Ishikawa (cell line): ENCODE data around the gene GSTM4.

Experiments
- CEBPB ChIP-seq: IDR thresholded peaks from 2 replicates; pipeline ENCODE4 v1.6.1; 2012
- CREB1 ChIP-seq: IDR thresholded peaks from 2 replicates; pipeline ENCODE4 v1.6.1; 2012; ENCODE audit warnings: low read depth
- EGR1 ChIP-seq: IDR thresholded peaks from 2 replicates; pipeline ENCODE4 v1.6.1; 2012
- EP300 ChIP-seq: IDR thresholded peaks from 2 replicates; pipeline ENCODE4 v1.6.1; 2012; ENCODE audit warnings: borderline replicate concordance
- FOXM1 ChIP-seq: IDR thresholded peaks from 2 replicates; pipeline ENCODE4 v1.6.1; 2012; ENCODE audit warnings: low read depth, borderline replicate concordance
- NFIC ChIP-seq: IDR thresholded peaks from 2 replicates; pipeline ENCODE4 v1.6.1; 2012
- RAD21 ChIP-seq: IDR thresholded peaks from 2 replicates; pipeline ENCODE4 v1.6.1; 2012; ENCODE audit warnings: low read depth
- TAF1 ChIP-seq: IDR thresholded peaks from 2 replicates; pipeline ENCODE4 v1.6.1; 2012; ENCODE audit warnings: low read depth, mild to moderate bottlenecking
- TCF12 ChIP-seq: IDR thresholded peaks from 2 replicates; pipeline ENCODE4 v1.6.1; 2012; ENCODE audit warnings: low read depth
- TEAD4 ChIP-seq: IDR thresholded peaks from 2 replicates; pipeline ENCODE4 v1.6.1; 2012
- YY1 ChIP-seq: IDR thresholded peaks from 2 replicates; pipeline ENCODE4 v1.6.1; 2012; ENCODE audit warnings: low read depth
- ZBTB7A ChIP-seq: IDR thresholded peaks from 2 replicates; pipeline ENCODE4 v1.6.1; 2012; ENCODE audit warnings: low read depth
- TF ChIP-seq, protein P1 (sequence below): IDR thresholded peaks from 2 replicates; pipeline ENCODE4 v1.6.1; 2012
- TF ChIP-seq, protein P2 (sequence below): IDR thresholded peaks from 2 replicates; pipeline ENCODE4 v1.6.1; 2012; ENCODE audit warnings: low read depth, mild to moderate bottlenecking
- TF ChIP-seq, protein P3 (sequence below): IDR thresholded peaks from 2 replicates; pipeline ENCODE4 v1.6.1; 2012

The GSTM4 gene

DNA sequence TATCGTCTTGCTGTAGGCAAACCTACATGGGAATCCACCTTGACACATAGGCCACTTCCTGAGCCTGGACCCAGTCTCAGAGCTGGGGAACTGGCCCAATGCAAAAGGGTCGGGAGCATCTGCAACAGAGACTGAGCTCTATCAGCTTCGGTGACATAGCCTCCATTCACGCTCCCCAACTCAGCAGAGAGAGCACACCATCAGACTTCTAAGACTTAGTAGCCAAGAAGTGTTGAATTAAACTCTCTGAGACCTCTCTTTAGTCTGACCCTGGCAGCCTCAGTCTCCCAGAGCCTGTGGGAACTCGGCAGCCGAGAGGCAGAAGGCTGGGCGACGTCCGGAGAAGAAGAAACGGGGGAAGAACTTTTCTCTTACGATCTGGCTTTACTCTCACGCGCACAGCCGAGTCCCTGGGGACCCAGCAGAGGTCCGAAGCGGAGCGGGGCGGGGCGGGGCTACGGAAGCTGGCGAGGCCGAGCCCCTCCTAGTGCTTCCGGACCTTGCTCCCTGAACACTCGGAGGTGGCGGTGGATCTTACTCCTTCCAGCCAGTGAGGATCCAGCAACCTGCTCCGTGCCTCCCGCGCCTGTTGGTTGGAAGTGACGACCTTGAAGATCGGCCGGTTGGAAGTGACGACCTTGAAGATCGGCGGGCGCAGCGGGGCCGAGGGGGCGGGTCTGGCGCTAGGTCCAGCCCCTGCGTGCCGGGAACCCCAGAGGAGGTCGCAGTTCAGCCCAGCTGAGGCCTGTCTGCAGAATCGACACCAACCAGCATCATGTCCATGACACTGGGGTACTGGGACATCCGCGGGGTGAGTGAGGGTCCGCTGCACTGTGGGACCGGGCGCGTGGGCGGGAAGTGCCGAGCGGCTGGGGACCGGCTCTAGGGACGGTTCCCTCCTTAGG is at the start of gene GSTM4:
Gene GSTM4 (plus strand): TSS at position 485 of the 905 bp plus-strand sequence. CDS start 291 bp downstream, at position 776.
- TF ChIP-seq CREB1, result no peak
- TF ChIP-seq, protein P1, sequence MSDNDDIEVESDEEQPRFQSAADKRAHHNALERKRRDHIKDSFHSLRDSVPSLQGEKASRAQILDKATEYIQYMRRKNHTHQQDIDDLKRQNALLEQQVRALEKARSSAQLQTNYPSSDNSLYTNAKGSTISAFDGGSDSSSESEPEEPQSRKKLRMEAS, result no peak; the same call in 1 of the 2 replicates
- no peak for TF ChIP-seq TCF12
- TF ChIP-seq TEAD4, result no peak
- TF ChIP-seq EGR1, result no peak
- TF ChIP-seq TAF1, result no peak
- TF ChIP-seq, protein P2, sequence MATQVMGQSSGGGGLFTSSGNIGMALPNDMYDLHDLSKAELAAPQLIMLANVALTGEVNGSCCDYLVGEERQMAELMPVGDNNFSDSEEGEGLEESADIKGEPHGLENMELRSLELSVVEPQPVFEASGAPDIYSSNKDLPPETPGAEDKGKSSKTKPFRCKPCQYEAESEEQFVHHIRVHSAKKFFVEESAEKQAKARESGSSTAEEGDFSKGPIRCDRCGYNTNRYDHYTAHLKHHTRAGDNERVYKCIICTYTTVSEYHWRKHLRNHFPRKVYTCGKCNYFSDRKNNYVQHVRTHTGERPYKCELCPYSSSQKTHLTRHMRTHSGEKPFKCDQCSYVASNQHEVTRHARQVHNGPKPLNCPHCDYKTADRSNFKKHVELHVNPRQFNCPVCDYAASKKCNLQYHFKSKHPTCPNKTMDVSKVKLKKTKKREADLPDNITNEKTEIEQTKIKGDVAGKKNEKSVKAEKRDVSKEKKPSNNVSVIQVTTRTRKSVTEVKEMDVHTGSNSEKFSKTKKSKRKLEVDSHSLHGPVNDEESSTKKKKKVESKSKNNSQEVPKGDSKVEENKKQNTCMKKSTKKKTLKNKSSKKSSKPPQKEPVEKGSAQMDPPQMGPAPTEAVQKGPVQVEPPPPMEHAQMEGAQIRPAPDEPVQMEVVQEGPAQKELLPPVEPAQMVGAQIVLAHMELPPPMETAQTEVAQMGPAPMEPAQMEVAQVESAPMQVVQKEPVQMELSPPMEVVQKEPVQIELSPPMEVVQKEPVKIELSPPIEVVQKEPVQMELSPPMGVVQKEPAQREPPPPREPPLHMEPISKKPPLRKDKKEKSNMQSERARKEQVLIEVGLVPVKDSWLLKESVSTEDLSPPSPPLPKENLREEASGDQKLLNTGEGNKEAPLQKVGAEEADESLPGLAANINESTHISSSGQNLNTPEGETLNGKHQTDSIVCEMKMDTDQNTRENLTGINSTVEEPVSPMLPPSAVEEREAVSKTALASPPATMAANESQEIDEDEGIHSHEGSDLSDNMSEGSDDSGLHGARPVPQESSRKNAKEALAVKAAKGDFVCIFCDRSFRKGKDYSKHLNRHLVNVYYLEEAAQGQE, result no peak
- no peak for TF ChIP-seq EP300

DNA sequence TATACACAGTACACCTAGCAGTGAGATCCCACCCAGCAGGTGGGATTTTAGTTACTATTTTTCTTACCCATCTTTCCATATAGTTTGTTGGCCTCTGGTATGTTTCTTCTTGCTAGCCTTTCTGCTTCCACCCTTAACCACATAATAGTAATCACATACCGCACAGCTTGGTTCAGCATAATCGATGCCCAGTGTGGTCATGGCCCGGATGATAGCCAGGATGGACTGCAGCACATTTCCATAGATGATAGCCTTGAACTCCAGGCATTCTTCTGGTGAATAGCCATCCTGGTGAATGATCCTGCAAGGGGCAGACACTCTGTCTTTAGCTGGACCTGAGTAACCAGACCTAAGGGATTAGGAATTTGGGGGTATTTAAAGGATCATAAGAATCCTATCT is 46.0 kb upstream of the GSTM4 start:
- TF ChIP-seq TCF12, result no peak
- TF ChIP-seq YY1, result no peak
- TF ChIP-seq TEAD4, result no peak
- no peak for TF ChIP-seq CREB1
- TF ChIP-seq, protein P2, result no peak
- TF ChIP-seq NFIC, result no peak
- no peak for TF ChIP-seq EGR1
- no peak for TF ChIP-seq RAD21
- no peak for TF ChIP-seq TAF1
- TF ChIP-seq FOXM1, result no peak
- TF ChIP-seq, protein P3, sequence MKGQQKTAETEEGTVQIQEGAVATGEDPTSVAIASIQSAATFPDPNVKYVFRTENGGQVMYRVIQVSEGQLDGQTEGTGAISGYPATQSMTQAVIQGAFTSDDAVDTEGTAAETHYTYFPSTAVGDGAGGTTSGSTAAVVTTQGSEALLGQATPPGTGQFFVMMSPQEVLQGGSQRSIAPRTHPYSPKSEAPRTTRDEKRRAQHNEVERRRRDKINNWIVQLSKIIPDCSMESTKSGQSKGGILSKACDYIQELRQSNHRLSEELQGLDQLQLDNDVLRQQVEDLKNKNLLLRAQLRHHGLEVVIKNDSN, result no peak
- no peak for TF ChIP-seq EP300

DNA sequence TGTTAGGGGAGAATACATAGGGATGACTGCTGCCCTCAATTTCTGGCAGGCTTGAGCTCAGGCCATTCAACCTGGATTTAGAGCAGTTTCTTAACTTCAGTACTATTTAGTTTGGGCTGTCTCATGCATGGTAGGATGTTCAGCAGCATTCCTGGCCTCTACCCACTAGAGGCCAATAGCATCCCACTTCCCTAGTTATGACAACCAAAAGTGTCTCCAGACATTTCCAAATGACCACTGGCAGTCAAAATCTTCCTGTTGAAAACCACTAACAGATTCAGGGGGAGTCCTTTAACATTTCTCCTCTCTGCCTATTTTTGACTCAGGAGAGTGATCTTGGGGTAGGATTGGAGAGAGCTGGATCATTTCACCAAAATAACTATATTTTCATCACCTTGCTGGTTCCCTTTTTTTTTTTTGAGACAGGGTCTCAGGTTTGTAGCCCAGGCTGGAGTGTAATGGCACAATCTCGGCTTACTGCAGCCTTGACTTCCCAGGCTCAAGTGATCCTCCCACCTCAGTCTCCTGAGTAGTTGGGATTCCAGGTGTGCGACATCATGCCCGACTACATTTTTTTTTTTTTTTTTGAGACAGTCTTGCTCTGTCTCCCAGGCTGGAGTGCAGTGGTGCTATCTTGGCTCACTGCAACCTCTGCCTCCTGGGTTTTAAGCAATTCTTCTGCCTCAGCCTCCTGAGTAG is 45.1 kb upstream of the GSTM4 start:
- TF ChIP-seq YY1 (no peak), TEAD4 (peak; percentile 68)

DNA sequence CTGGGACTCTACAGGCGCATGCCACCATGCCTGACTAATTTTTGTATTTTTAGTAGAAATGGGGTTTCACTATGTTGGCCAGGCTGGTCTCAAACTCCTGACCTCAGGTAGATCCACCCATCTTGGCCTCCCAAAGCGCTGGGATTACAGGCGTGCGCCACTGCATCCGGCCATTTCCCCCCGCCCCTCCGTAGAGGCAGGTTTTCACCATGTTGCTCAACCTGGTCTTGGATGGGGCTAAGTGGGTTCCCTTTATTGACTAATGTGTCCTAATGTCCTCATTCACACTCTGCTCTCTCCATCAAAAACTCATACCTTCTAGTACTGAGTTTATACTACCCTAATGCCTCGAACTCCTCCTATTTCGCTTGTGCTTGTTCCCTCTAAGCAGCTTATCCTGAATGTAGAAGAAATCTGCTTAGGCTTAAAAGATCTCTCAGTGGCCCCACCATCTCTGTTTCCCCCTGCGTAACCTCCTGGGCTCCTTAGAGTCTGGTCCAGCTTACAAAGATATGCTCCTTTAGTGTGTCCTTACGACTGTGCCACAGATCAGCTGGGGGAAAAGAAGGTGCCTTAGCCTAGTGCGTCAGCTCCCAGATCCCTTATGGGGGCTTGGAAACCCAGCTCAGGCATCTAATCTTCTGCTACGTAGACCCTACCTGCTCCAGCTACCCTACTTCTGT is 44.5 kb upstream of the GSTM4 start:
- TF ChIP-seq YY1 (no peak), EGR1 (no peak), NFIC (no peak), TEAD4 (no peak), EP300 (no peak), TAF1 (no peak), RAD21 (no peak), FOXM1 (no peak), CEBPB (no peak), ZBTB7A (no peak), TCF12 (no peak), CREB1 (no peak)
- TF ChIP-seq, protein P1, result no peak
- TF ChIP-seq, protein P3, result no peak
- TF ChIP-seq, protein P2, result no peak
